ENCODE measurements around the gene FBXO42.

Gene FBXO42

DNA sequence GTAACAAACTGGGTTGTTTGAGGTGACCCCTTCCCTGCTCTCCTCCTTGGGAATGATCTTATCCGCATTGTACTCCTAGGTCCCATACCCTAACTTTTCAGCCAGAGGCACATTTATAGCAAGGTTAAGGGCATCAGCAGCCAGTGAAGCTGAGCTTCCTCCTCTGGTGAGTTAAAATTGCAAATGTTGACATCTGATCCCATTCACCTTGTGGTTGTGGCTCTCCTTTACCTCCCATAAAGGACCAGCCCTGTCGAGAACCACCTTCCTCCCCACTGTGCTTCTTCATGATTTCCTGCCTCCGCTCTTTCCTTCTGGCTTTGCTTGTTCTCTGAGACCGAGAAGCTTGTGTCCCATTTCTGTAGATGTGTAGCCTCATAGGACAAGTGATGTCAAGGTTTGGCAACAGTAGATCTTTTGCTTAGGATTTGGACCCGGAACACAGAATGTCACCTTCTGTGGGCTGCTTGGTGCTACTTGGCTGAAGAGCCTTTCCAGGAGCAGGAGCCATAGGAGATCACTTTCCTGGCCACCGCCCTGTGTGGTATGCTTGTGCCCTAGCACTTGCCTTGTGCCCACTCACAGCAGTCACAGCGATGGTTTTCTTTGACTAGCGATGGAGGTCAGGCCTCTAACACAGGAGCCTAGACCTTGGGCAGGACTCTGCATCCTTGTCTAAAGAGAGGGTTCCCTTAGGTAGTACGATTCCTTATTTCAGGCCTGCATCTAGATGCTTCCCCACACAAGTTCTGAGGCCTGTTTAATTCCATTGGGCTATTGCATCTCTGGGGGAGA, 33.6 kb upstream of the FBXO42 start:
- H4K8ac ChIP-seq (ENCODE audit: low read depth, low read length): no peak overlapping the region
- H4K5ac ChIP-seq (ENCODE audit: low read length): no peak overlapping the region
- no peak overlapping the region for H2BK120ac ChIP-seq (ENCODE audit: low read depth, low read length)
- DNase-seq: no peak
- H3K79me2 ChIP-seq (ENCODE audit: control insufficient read depth, insufficient read depth, low read length): peaks cover 76% of the 10 kb centered on the region
- H3K56ac ChIP-seq (ENCODE audit: low read length): no peak overlapping the region
- no peak overlapping the region for H3K23ac ChIP-seq (ENCODE audit: low read length)
- H3K4ac ChIP-seq (ENCODE audit: low read depth, low read length): no peak overlapping the region
- no peak overlapping the region for H2BK5ac ChIP-seq (ENCODE audit: low read length)
- H3K27me3 ChIP-seq (ENCODE audit: insufficient read depth, low read length, poor library complexity): no peaks in the 10 kb centered on the region
- no CpG with 5 or more reads among the region's 9 CpGs for WGBS (ENCODE audit: extremely low coverage, insufficient coverage, low lambda C conversion rate)
- H3K4me3 ChIP-seq (ENCODE audit: low read length): no peak overlapping the region
- no peak overlapping the region for H3K9ac ChIP-seq (ENCODE audit: low read length)
- H3K79me1 ChIP-seq (ENCODE audit: low read length): peaks cover 32% of the 10 kb centered on the region
- no peak overlapping the region for H3K18ac ChIP-seq (ENCODE audit: low read length)
- H3K4me2 ChIP-seq (ENCODE audit: low read length): no peak overlapping the region
- H2BK15ac ChIP-seq (replicated peaks; ENCODE audit: low read depth): no peak overlapping the region
- H3K4me1 ChIP-seq (ENCODE audit: control insufficient read depth, low read depth, low read length): peaks cover 5% of the 10 kb centered on the region
- no peak overlapping the region for H3K27ac ChIP-seq (ENCODE audit: low read depth, low read length)
- H2AK5ac ChIP-seq (ENCODE audit: low read length): no peak overlapping the region
- H3K36me3 ChIP-seq (ENCODE audit: control insufficient read depth, insufficient read depth, low read length): no peaks in the 10 kb centered on the region

DNA sequence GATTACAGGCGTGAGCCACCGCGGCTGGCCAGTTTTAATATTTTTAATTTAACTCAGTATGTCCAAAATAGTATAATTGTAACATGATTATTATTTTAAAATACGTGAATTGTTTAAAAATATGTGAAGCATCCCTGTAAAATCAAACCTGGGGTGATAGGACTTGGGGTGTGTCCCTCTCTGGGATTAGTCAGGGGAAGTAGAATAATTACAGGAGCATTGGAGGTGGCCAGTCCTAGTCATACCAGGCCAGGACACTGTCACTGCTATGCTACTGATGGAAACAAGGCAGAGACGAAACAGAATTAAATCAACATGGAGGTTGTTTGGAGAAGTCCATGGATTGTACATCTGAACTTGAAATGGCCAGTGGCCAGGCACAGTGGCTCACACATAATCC, 31.6 kb upstream of the FBXO42 start:
- Histone ChIP-seq H3K4me2 (ENCODE audit: low read length) (no peak overlapping the region), H3K27ac (ENCODE audit: low read depth, low read length) (no peak overlapping the region)

DNA sequence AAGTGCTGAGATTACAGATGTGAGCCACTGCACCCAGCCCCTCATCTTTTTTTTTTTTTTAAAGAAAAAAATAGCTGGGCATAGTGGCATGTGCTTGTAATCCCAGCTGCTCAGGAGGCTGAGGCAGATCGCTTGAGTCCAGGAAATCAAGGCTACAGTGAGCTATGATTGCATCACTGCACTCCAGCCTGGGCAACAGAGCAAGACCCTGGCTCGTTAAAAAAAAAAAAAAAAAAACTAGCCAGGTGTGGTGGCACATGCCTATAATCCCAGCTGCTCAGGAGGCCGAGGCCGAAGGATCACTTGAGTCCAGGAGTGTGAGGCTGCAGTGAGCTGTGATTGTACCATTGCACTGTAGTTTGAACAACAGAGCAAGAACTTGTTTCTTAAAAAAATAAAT, 28.6 kb upstream of the FBXO42 start:
- H3K18ac ChIP-seq (ENCODE audit: low read length): no peak overlapping the region
- WGBS (ENCODE audit: extremely low coverage, insufficient coverage, low lambda C conversion rate): no CpG with 5 or more reads among the region's 4 CpGs

More for the DNA sequence above, 31.6 kb upstream of the FBXO42 start:
- Histone ChIP-seq H3K79me1 (ENCODE audit: low read length) (peaks cover 22% of the 10 kb centered on the region), H3K9ac (ENCODE audit: low read length) (no peak overlapping the region), H4K8ac (ENCODE audit: low read depth, low read length) (no peak overlapping the region), H3K36me3 (ENCODE audit: control insufficient read depth, insufficient read depth, low read length) (no peaks in the 10 kb centered on the region), H4K5ac (ENCODE audit: low read length) (no peak overlapping the region), H3K23ac (ENCODE audit: low read length) (no peak overlapping the region), H3K56ac (ENCODE audit: low read length) (no peak overlapping the region), H3K4me1 (ENCODE audit: control insufficient read depth, low read depth, low read length) (peaks cover 5% of the 10 kb centered on the region), H3K18ac (ENCODE audit: low read length) (no peak overlapping the region), H3K79me2 (ENCODE audit: control insufficient read depth, insufficient read depth, low read length) (peaks cover 78% of the 10 kb centered on the region), H3K4me3 (ENCODE audit: low read length) (no peak overlapping the region), H3K4ac (ENCODE audit: low read depth, low read length) (no peak overlapping the region), H2BK15ac (replicated peaks; ENCODE audit: low read depth) (no peak overlapping the region), H3K27me3 (ENCODE audit: insufficient read depth, low read length, poor library complexity) (no peaks in the 10 kb centered on the region), H2AK5ac (ENCODE audit: low read length) (no peak overlapping the region), H2BK120ac (ENCODE audit: low read depth, low read length) (no peak overlapping the region), H2BK5ac (ENCODE audit: low read length) (no peak overlapping the region)
- DNase-seq: no peak
- 100% methylated on average over 1 of the region's 5 CpGs for WGBS (ENCODE audit: extremely low coverage, insufficient coverage, low lambda C conversion rate)

DNA sequence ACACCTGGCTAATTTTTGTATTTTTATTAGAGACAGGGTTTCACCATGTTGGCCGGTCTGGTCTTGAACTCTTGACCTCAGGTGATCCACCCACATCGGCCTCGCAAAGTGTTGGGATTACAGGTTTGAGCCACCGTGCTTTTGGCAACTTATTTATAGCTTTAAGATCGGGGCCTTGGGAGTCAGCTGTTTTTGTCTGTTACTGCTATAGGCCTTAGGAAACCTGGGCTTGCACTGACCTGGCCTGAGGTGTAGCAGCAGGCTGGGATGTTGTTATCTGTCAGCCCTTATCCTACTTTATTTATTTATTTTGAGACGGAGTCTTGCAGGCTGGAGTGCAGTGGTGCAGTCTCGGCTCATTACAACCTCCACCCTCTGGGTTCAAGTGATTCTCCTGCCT, 26.2 kb upstream of the FBXO42 start:
- Histone ChIP-seq H3K27me3 (ENCODE audit: insufficient read depth, low read length, poor library complexity) (no peaks in the 10 kb centered on the region), H4K5ac (ENCODE audit: low read length) (no peak overlapping the region), H3K18ac (ENCODE audit: low read length) (no peak overlapping the region), H2AK5ac (ENCODE audit: low read length) (no peak overlapping the region), H3K79me1 (ENCODE audit: low read length) (peaks cover 16% of the 10 kb centered on the region), H2BK15ac (replicated peaks; ENCODE audit: low read depth) (no peak overlapping the region), H3K4me3 (ENCODE audit: low read length) (no peak overlapping the region), H3K27ac (ENCODE audit: low read depth, low read length) (no peak overlapping the region), H3K9ac (ENCODE audit: low read length) (no peak overlapping the region), H2BK120ac (ENCODE audit: low read depth, low read length) (no peak overlapping the region), H2BK5ac (ENCODE audit: low read length) (no peak overlapping the region), H3K56ac (ENCODE audit: low read length) (no peak overlapping the region), H3K4ac (ENCODE audit: low read depth, low read length) (no peak overlapping the region), H3K36me3 (ENCODE audit: control insufficient read depth, insufficient read depth, low read length) (no peaks in the 10 kb centered on the region), H3K79me2 (ENCODE audit: control insufficient read depth, insufficient read depth, low read length) (peaks cover 86% of the 10 kb centered on the region), H3K23ac (ENCODE audit: low read length) (no peak overlapping the region), H3K4me2 (ENCODE audit: low read length) (no peak overlapping the region), H4K8ac (ENCODE audit: low read depth, low read length) (no peak overlapping the region), H3K4me1 (ENCODE audit: control insufficient read depth, low read depth, low read length) (peaks cover 5% of the 10 kb centered on the region)
- WGBS (ENCODE audit: extremely low coverage, insufficient coverage, low lambda C conversion rate): no CpG with 5 or more reads among the region's 7 CpGs
- no peak for DNase-seq

More for the DNA sequence above, 28.6 kb upstream of the FBXO42 start:
- Histone ChIP-seq H3K27me3 (ENCODE audit: insufficient read depth, low read length, poor library complexity) (no peaks in the 10 kb centered on the region), H3K23ac (ENCODE audit: low read length) (no peak overlapping the region), H2BK120ac (ENCODE audit: low read depth, low read length) (no peak overlapping the region), H2BK5ac (ENCODE audit: low read length) (no peak overlapping the region), H3K27ac (ENCODE audit: low read depth, low read length) (no peak overlapping the region), H3K4me1 (ENCODE audit: control insufficient read depth, low read depth, low read length) (peaks cover 8% of the 10 kb centered on the region), H3K4me2 (ENCODE audit: low read length) (no peak overlapping the region), H4K8ac (ENCODE audit: low read depth, low read length) (no peak overlapping the region), H3K4ac (ENCODE audit: low read depth, low read length) (no peak overlapping the region), H3K79me2 (ENCODE audit: control insufficient read depth, insufficient read depth, low read length) (peaks cover 83% of the 10 kb centered on the region), H3K9ac (ENCODE audit: low read length) (no peak overlapping the region), H3K4me3 (ENCODE audit: low read length) (no peak overlapping the region), H3K36me3 (ENCODE audit: control insufficient read depth, insufficient read depth, low read length) (no peaks in the 10 kb centered on the region), H2BK15ac (replicated peaks; ENCODE audit: low read depth) (no peak overlapping the region), H2AK5ac (ENCODE audit: low read length) (no peak overlapping the region), H3K56ac (ENCODE audit: low read length) (no peak overlapping the region), H3K79me1 (ENCODE audit: low read length) (peaks cover 19% of the 10 kb centered on the region), H4K5ac (ENCODE audit: low read length) (no peak overlapping the region)
- no peak for DNase-seq

DNA sequence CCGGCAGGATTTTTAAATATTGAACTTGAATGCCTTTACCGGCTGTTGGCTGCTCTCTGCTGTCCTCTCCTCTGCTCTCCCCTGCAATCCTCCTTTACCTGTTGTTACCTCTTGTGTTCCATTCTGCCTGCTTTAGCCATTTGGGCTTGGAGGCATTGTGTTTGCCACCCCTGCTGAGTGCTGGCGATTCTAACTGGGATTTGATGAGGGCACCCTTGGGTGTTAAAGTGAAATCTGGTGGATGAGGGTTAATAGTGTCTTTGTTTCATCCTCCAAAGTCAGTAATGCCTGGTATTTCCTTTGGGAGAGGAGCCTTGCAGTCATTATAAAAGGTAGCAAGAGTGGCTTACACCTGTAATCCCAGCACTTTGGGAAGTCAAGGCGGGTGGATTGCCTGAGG, 24.7 kb upstream of the FBXO42 start:
- H3K4me1 ChIP-seq (ENCODE audit: control insufficient read depth, low read depth, low read length): peaks cover 5% of the 10 kb centered on the region
- H3K4me3 ChIP-seq (ENCODE audit: low read length): no peak overlapping the region
- no peak overlapping the region for H2BK15ac ChIP-seq (replicated peaks; ENCODE audit: low read depth)
- no peak overlapping the region for H4K5ac ChIP-seq (ENCODE audit: low read length)
- no peak overlapping the region for H4K8ac ChIP-seq (ENCODE audit: low read depth, low read length)
- no peak overlapping the region for H3K9ac ChIP-seq (ENCODE audit: low read length)
- no peaks in the 10 kb centered on the region for H3K36me3 ChIP-seq (ENCODE audit: control insufficient read depth, insufficient read depth, low read length)
- H2BK5ac ChIP-seq (ENCODE audit: low read length): no peak overlapping the region
- H3K23ac ChIP-seq (ENCODE audit: low read length): no peak overlapping the region
- DNase-seq: no peak
- no peak overlapping the region for H2BK120ac ChIP-seq (ENCODE audit: low read depth, low read length)
- WGBS (ENCODE audit: extremely low coverage, insufficient coverage, low lambda C conversion rate): no CpG with 5 or more reads among the region's 4 CpGs
- H3K56ac ChIP-seq (ENCODE audit: low read length): no peak overlapping the region
- H3K4ac ChIP-seq (ENCODE audit: low read depth, low read length): no peak overlapping the region
- H2AK5ac ChIP-seq (ENCODE audit: low read length): no peak overlapping the region
- no peak overlapping the region for H3K4me2 ChIP-seq (ENCODE audit: low read length)
- H3K79me2 ChIP-seq (ENCODE audit: control insufficient read depth, insufficient read depth, low read length): peaks cover 86% of the 10 kb centered on the region
- H3K79me1 ChIP-seq (ENCODE audit: low read length): peaks cover 19% of the 10 kb centered on the region
- no peak overlapping the region for H3K27ac ChIP-seq (ENCODE audit: low read depth, low read length)
- H3K18ac ChIP-seq (ENCODE audit: low read length): no peak overlapping the region
- H3K27me3 ChIP-seq (ENCODE audit: insufficient read depth, low read length, poor library complexity): no peaks in the 10 kb centered on the region

Data from mesendoderm (in vitro differentiated cells).